ENCODE results near the gene FHAD1. TPM values are rescaled to one million over a fixed set of nuclear protein-coding genes. Genes with fewer than 3 reads are reported as not detected.

The FHAD1 gene
- total RNA-seq, 1 donor from 2014 or later: 1.3 TPM

- Mint-ChIP-seq H3K4me3 (no peak overlapping the region), H3K36me3 (no peaks in the 10 kb centered on the region), H3K4me1 (no peaks in the 10 kb centered on the region), H3K27me3 (ENCODE audit: low read depth) (peaks cover 11% of the 10 kb centered on the region), H3K9me3 (peaks cover 15% of the 10 kb centered on the region), H3K27ac (no peak overlapping the region)
- no peak for DNase-seq (ENCODE audit: low spot score in 2 of 2, unreplicated experiment in 2 of 2)
- TF ChIP-seq CTCF (IDR thresholded peaks at IDR 0.05; ENCODE audit: unreplicated experiment): no peak
Observed at GRCh38 chr1:15316510-15316909, 69.5 kb downstream of the FHAD1 start.

- Mint-ChIP-seq H3K9me3 (peaks cover 12% of the 10 kb centered on the region), H3K4me3 (no peak overlapping the region), H3K4me1 (peaks cover 17% of the 10 kb centered on the region), H3K36me3 (no peaks in the 10 kb centered on the region), H3K27ac (no peak overlapping the region), H3K27me3 (ENCODE audit: low read depth) (peaks cover 13% of the 10 kb centered on the region)
- TF ChIP-seq CTCF (IDR thresholded peaks at IDR 0.05; ENCODE audit: unreplicated experiment): no peak
- no peak for DNase-seq (ENCODE audit: low spot score in 2 of 2, unreplicated experiment in 2 of 2)
Observed at GRCh38 chr1:15320267-15320666, 73.2 kb downstream of the FHAD1 start.

GRCh38 chr1:15321601-15322000 is 74.6 kb downstream of the FHAD1 start:
- DNase-seq (ENCODE audit: low spot score in 2 of 2, unreplicated experiment in 2 of 2): no peak
- no peaks in the 10 kb centered on the region for H3K36me3 Mint-ChIP-seq
- H3K27me3 Mint-ChIP-seq (ENCODE audit: low read depth): peaks cover 11% of the 10 kb centered on the region
- peaks cover 12% of the 10 kb centered on the region for H3K9me3 Mint-ChIP-seq
- H3K4me3 Mint-ChIP-seq: no peak overlapping the region
- H3K27ac Mint-ChIP-seq: no peak overlapping the region
- peaks cover 22% of the 10 kb centered on the region for H3K4me1 Mint-ChIP-seq
- TF ChIP-seq CTCF (IDR thresholded peaks at IDR 0.05; ENCODE audit: unreplicated experiment): no peak

- Mint-ChIP-seq H3K27ac (no peak overlapping the region), H3K9me3 (peaks cover 12% of the 10 kb centered on the region), H3K4me1 (peaks cover 30% of the 10 kb centered on the region), H3K27me3 (ENCODE audit: low read depth) (peaks cover 18% of the 10 kb centered on the region), H3K4me3 (no peak overlapping the region), H3K36me3 (no peaks in the 10 kb centered on the region)
- DNase-seq (ENCODE audit: low spot score in 2 of 2, unreplicated experiment in 2 of 2): no peak
- TF ChIP-seq CTCF (IDR thresholded peaks at IDR 0.05; ENCODE audit: unreplicated experiment): no peak
Observed at GRCh38 chr1:15322648-15323350, 75.8 kb downstream of the FHAD1 start.

- peak; percentile 97 for TF ChIP-seq CTCF (IDR thresholded peaks at IDR 0.05; ENCODE audit: unreplicated experiment)
- Mint-ChIP-seq H3K36me3 (no peaks in the 10 kb centered on the region), H3K27ac (no peak overlapping the region), H3K4me3 (no peak overlapping the region), H3K4me1 (peaks cover 35% of the 10 kb centered on the region), H3K27me3 (ENCODE audit: low read depth) (peaks cover 18% of the 10 kb centered on the region), H3K9me3 (peaks cover 12% of the 10 kb centered on the region)
- peak in 1 of 2 experiments; percentile 82 for DNase-seq (ENCODE audit: low spot score in 2 of 2, unreplicated experiment in 2 of 2)
Observed at GRCh38 chr1:15323351-15323988, 76.4 kb downstream of the FHAD1 start.
